ENCODE results near the gene SULT6B1.

GRCh38 chr2:37203708-37204107 lies 15.2 kb upstream of the SULT6B1 start:
- no peak for TF ChIP-seq CTCF (conservative IDR thresholded peaks at IDR 0.05 in 1 of 2, IDR thresholded peaks at IDR 0.05 in 1 of 2; ENCODE audit: extremely low read depth in 1 of 2, insufficient read depth in 1 of 2, low read depth in 1 of 2, low read length in 2 of 2)
- TF ChIP-seq EZH2 (IDR thresholded peaks at IDR 0.05; ENCODE audit: borderline replicate concordance, low read length), result no peak

All from mammary epithelial cell (primary cell).